GM21528 (cell line): ENCODE results near the gene NUFIP2.
"Not testable (repeated sequence)": the region's sequence is repeated elsewhere in the genome, so short reads cannot be mapped to it uniquely, and the experiment has no call there.

Experiments
- ATAC-seq: cut with Tn5 transposase; IDR thresholded peaks from one replicate; pipeline ENCODE4 v1.9.1; 2021; ENCODE audit warnings: mild to moderate bottlenecking, moderate library complexity; ENCODE audit not compliant: unreplicated experiment, low FRiP score

NUFIP2 gene

GRCh38 chr17:29279397-29280070, 14.4 kb downstream of the NUFIP2 start:
- ATAC-seq: no peak

GRCh38 chr17:29278692-29279091, 15.3 kb downstream of the NUFIP2 start:
- no peak for ATAC-seq

GRCh38 chr17:29273924-29274323, 20.0 kb downstream of the NUFIP2 start:
- ATAC-seq: no peak

- ATAC-seq: not testable (repeated sequence)
These were observed 22.0 kb downstream of the NUFIP2 start for GRCh38 chr17:29271980-29272379.

GRCh38 chr17:29263916-29264315, 30.0 kb downstream of the NUFIP2 start:
- ATAC-seq: no peak

GRCh38 chr17:29257756-29258155, 36.2 kb downstream of the NUFIP2 start:
- ATAC-seq: no peak

- ATAC-seq: no peak
These were observed 37.0 kb downstream of the NUFIP2 start for GRCh38 chr17:29256735-29257466.

- no peak for ATAC-seq
These were observed 37.9 kb downstream of the NUFIP2 start for GRCh38 chr17:29255926-29256522.

- no peak for ATAC-seq
These were observed 40.9 kb downstream of the NUFIP2 start for GRCh38 chr17:29253037-29253436.

GRCh38 chr17:29252101-29252791, 41.7 kb downstream of the NUFIP2 start:
- ATAC-seq: no peak

GRCh38 chr17:29251184-29251583, 42.8 kb downstream of the NUFIP2 start:
- ATAC-seq: no peak

GRCh38 chr17:29250666-29251065, 43.3 kb downstream of the NUFIP2 start:
- ATAC-seq: no peak

GRCh38 chr17:29248845-29249244, 45.1 kb downstream of the NUFIP2 start:
- no peak for ATAC-seq

GRCh38 chr17:29247219-29247618, 46.7 kb downstream of the NUFIP2 start:
- no peak for ATAC-seq

- no peak for ATAC-seq
These were observed 47.3 kb downstream of the NUFIP2 start, which contains the start of gene CRYBA1 for GRCh38 chr17:29246628-29247027. Gene CRYBA1 (plus strand): TSS chr17:29246859. CDS start chr17:29246864, 5 bp downstream.

GRCh38 chr17:29245401-29245800, 48.5 kb downstream of the NUFIP2 start:
- ATAC-seq: no peak

- ATAC-seq: no peak
These were observed 50.2 kb downstream of the NUFIP2 start for GRCh38 chr17:29243792-29244191.

GRCh38 chr17:29242790-29243189, 51.2 kb downstream of the NUFIP2 start:
- ATAC-seq: no peak

- no peak for ATAC-seq
These were observed 51.9 kb downstream of the NUFIP2 start for GRCh38 chr17:29242051-29242450.

- ATAC-seq: no peak
These were observed 52.7 kb downstream of the NUFIP2 start for GRCh38 chr17:29240968-29241963.
